Activated CD4-positive, alpha-beta T cell treated with anti-CD3 and anti-CD28 coated beads, Interleukin-10, Interleukin-2, amounts not matched to agents 100 ng/mL and 50 ng/mL, durations not matched to agents 16 hours and 8 hours (primary cell): Measurements from ENCODE around the gene GNG7.
"Not testable (repeated sequence)": the region's sequence is repeated elsewhere in the genome, so short reads cannot be mapped to it uniquely, and the experiment has no call there.

ENCODE experiments used
- DNase-seq: peaks from one replicate; pipeline ENCODE4 v3.0.0-alpha.2; 2020

The GNG7 gene

DNA sequence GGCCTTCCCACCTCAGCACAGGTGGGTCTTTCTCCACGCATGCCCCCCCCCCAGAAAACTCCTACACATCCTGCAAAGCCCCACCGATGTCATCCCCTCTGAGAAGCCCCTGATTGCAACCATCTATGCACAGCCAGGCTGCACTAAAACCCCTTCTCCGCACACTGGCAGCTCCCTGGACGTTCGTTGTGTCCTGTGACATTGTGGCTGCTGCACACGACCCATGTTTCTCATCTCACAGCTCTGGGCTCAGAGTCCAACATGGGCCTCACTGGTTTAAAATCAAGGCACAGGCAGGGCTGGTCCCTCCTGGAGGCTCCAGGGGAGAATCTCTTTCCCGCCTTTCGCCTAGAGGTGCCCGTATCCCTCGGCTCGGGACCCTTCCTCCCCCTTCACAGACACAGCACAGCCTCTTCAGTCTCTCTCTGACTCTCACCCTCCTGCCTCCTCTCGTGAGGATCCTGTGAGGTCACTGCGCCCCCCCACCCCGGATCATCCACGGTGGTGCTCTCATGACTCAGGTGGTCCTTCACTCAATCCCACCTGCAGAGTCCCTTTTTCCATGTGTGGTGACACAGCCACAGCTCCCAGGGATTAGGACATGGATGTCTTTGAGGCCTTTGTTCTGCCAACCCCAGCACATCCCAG, 155.3 kb downstream of the GNG7 start:
- no peak for DNase-seq

DNA sequence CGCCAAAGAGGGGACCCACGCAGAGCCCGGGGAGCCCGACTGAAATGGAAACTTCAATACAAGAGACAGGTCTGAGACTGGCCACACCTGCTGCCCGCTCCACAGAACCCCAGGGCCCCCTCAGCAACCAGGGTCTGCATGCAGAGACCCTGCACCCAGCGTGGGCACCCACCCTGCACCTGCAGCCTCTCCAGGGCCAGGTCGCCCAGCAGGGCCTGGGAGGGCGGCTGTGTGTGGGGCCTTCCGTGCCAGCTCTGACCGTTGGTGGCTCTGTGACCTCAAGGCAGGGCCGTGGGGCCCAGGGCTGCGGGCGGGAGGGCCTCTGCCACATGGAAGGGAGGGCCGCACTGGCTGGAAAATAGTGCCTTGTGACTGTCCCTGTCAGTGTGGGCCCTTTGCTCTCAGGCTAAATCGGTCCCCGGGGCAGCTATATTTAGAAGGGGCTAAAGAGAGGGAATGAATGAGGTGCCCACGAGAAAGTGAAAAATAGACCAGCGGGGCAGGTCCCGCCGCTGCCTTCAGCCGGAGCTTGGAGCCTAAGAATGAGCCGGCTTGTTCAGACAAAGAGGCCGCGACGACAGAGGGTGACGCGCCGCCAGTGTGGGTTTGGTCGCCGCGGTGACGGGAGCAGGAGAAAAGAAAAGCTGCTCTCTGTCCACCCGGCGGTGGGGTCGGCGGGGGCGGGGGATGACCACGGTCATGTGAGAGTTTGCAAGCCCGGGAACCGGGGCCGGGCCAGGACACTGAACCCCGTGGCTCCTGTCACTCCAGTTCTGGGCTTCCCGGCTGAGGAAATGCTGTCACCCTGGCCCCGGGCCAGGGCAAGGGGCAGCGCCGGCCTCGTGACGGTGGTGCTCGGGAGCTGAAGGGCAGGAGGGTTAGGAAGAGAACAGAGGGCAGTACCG, 156.1 kb downstream of the GNG7 start:
- DNase-seq: no peak

GRCh38 chr19:2545416-2546127, 156.9 kb downstream of the GNG7 start:
- not testable (repeated sequence) for DNase-seq

DNA sequence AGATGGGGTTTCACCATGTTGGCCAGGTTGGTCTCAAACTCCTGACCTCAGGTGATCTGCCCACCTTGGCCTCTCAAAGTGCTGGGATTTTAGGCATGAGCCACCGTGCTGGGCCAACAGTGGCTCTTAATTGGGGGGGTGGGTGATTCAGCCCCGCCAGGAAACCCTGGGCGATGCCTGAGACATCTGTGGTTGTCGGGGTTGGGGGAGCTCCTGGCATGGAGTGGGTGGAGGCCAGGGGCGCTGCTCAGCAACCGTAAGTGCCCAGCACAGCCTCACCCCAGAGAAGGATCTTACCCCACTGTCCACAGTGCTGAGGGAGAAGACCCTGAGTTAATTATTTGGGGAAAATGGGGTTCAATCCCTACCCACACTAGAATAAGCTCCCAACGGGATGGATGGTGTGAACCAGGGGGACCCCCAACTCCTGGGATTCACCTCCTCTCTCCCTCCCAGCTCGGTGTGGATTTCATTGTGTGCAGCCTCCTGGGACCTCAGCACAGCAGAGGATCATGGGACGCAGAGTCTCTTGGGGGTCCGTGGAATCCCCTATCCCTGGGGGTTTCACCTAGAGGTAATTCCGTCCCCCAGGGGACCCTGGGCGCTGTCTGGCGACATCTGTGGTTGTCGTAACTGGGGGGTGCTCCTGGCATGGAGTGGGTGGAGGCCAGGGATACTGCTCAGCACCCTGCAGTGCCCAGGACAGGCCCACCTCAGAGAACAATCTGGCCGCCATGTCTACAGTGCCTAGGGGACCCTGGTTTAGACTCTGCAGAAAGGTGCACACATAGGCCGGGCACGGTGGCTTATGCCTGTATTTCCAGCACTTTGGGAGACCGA, 157.7 kb downstream of the GNG7 start:
- DNase-seq: no peak

DNA sequence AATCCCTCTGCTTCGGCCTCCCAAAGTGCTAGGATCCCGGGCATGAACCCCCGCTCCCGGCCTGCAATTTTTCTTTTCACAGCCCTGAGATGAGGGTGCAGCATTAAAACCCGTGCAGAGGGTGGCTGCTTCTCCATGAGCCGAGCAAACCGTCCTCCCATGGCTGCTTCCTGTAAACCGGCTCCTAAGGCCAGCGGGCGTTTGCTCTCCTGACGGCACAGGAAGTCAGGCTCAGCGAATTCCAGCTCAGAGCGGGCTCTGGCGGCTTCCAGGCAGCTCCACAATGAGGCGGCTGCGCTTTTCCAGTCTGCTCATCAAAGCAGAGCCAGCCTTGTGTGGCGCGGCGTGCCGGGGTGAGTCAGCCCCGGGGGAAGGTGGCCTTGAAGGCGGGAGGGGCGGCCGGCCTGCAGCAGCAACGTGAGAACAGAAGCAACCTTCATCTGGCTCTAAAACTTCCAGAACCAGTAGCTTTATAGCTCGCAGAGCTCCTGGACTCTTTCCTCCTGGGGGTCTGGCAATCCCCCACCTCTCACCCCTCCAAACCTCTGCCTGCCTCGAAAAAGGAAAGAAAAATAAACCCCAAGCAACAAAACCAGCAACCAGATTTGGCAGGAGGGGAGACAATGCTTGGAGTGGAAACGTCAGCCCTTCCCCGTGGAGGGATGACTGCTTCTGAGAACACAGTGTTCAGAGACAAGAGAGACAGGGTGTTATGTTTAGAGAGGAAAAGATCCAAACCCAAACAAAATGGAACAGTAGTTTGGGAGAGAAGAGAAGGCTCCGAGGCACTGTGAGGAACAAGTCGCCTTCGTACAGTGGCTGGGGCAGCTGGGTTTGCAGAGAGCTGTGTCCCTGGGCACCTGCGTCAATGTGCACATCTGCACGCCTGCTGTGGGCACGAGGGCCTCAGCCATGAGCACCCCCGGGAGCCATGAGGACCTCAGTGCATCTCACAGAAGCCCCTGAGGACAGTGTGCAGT, 158.7 kb downstream of the GNG7 start:
- peak; percentile 72 for DNase-seq

DNA sequence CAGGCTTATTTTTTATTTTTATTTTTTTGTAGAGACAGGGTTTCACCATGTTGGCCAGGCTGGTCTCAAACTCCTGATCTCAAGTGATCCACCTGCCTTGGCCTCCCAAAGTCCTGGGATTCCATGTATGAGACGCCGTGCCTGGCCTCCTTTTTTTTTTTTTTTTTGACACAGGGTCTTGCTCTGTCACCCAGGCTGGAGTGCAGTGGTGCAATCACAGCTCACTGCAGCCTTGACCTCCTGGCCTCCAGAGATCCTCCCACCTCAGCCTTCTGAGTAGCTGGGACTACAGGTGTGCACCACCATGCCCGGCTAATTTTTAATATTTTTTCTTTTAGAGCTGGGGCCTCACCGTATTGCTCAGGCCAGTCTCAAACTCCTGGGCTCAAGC, 159.4 kb downstream of the GNG7 start:
- not testable (repeated sequence) for DNase-seq

DNA sequence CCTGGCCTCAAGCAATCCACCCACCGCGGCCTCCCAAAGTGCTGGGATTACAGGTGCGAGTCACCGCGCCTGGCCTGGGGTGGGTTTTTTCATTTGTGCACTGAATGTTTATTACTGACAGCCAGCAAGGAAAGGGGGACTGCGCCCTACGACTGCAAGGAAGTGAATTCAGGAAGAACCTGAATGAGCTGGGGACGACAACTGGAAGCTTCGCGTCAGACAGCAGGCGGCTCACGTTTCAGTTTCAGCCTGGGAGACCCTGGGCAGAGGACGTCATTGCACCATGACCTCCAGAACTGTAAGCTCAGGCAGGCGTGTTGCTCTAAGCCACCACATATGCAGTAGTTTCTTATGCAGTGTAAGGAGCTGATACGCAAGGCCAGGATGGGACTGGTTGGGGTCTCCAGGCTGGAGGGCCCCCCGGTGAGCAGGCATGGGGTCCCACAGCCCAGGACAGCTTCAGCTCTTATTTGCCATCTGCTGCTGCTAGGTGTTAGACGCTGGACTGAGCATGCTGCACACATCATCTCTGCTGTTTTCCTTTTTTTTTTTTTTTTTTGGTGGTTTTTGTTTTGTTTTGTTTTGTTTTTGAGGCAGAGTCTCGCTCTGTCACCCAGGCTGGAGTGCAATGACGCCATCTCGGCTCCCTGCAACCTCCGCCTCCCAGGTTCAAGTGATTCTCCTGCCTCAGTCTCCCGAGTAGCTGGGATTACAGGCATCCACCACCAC, 160.0 kb downstream of the GNG7 start:
- DNase-seq: no peak

DNA sequence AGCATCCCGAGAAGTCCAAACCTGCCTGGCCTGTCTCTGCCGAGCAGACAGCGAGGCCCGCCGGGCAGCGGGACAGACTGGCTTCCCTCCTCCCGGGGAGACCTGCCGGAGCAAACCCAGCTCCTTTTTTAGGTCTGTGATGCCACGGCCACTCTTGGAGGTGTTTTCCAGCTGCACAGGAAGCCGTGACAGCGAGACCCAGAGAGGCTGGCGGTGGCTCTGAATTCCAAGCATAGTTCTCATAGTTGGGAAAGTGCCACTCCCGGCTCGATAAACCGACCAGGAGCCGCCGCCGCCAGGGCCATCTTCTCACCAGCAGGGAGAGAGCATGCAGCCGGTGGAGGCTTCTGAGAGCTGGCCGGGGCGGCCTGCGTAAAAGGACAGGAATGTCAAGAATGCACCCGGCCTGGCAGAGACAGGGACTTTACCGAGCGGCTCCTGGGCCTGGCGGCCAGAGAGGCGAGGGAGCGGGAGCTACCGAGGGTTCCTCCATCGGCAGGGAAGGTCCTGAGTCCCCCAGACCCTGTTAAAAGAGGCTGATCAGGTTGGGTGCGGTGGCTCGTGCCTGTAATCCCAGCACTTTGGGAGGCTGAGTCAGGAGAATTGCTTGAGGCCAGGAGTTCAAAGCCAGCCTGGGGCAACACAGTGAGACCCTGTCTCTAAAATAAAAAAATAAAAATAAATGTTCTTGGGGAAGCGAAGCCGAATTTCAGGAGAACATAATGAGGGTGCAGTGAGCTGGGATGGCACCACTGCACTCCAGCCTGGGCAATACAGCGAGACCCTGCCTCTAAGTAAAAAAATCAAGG, 161.6 kb downstream of the GNG7 start:
- no peak for DNase-seq

DNA sequence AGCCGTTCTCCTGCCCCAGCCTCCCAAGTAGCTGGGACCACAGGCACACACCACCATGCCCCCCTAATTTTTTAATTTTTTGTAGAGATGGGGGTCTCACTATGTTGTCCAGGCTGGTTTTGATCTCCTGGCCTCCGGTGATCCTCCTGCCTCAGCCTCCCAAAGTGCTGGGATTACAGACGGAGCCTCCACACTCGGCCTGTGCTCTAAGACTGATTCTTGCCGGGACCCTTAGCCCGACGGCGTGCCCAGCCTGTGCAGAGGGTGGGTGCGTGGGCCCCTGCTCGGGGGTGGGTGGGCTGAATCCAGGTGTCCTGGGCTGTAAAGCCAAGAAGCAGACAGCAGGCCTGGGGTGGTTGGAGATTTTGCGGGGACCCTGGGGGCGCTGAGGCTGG, 162.2 kb downstream of the GNG7 start:
- DNase-seq: no peak

- no peak for DNase-seq
Measured at GRCh38 chr19:2538096-2538757, 164.3 kb downstream of the GNG7 start.

- peak; percentile 76 for DNase-seq
Measured at GRCh38 chr19:2537584-2537983, 164.9 kb downstream of the GNG7 start.

- DNase-seq: no peak
Measured at GRCh38 chr19:2536461-2536860, 166.0 kb downstream of the GNG7 start.

DNA sequence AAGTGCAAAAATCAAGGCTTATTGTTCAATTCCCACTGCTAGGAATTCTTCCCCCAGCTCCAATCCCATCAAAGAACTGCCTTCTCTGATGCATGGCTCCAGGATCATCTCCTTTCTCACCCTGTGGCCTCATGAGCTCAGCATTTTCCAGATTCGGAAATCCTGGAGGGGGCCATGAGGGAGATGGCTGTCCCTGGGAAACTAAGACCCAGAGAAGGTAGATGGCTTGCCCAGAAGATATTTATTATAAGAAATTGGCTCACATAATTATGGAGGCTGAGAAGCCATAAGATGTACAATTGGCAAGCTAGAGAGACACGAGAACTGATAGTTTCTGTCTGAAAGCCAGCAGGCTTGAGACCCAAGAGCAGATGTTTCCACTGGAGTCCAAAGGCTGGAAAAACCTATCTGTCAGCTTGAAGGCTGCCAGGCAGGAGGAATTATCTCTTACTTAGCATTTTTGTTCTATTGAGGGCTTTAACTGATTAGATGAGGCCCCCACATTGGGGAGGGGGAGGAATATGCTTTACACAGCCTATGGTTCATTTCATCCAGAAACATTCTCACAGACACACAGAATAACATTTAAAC, 168.0 kb downstream of the GNG7 start:
- DNase-seq: no peak

DNA sequence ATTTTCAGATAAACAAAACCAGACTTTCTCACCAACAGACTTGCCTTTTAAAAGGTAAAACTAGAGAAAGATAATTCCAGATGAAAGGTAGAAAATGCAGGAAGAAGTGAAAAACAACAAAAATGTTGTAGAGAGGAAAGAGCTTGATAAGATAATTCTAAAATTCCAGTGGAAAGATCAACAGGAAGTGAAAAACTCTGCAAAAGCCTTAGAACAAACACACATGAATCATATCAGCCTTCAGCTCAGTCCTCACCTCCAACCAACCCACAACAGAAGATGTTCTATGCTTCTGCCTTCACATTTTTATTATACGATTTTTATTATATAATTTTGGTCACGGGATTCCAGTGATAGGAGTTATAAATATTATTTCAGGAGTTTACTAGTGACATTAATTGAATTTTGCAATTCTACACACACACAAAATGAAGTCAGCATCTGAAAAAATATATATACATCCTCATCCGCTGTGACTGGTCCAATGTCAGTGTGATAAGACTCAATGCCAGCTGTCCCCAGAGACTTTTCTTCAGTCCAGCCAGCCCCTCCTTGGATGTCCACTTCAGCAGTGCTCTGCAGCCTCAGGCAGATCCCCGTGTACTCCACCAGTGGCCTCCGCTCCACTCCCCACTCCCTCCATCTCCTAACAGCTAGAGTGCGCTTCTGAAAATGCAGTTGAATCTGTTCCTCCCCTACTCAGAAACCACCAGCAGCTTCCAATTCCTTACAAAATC, 168.6 kb downstream of the GNG7 start:
- DNase-seq: peak; percentile 21

- no peak for DNase-seq
Measured at GRCh38 chr19:2533072-2533425, 169.4 kb downstream of the GNG7 start.

GRCh38 chr19:2532252-2533071, 170.0 kb downstream of the GNG7 start:
- DNase-seq: no peak

DNA sequence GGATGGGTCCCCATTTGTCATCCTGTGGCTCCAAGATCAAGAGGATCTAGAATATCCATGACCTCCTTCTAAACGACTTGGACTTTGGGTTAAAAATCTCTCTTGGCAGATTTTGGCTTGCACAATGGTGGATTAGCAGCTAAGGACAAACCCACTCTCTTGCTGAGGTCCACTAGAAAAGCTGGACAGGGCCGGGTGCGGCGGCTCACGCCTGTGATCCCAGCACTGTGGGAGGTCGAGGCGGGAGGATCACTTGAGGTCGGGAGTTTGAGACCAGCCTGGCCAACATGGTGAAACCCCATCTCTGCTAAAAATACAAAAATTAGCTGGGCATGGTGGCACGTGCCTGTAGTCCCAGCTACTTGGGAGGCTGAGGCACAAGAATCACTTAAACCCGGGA, 172.6 kb downstream of the GNG7 start:
- not testable (repeated sequence) for DNase-seq
